ENCODE data around the gene LCE2D. TPM values are rescaled to one million over a fixed set of nuclear protein-coding genes. Genes with fewer than 3 reads are reported as not detected.

Gene LCE2D
- total RNA-seq, 1 experiment from 2014 or later: not detected

GRCh38 chr1:152699746-152700145 is 36.6 kb downstream of the LCE2D start:
- DNase-seq (ENCODE audit: low read depth, low spot score) (no peak), ATAC-seq (no peak)
- Histone ChIP-seq H3K27me3 (ENCODE audit: control insufficient read depth, insufficient read depth, low read length) (peaks cover 2% of the 10 kb centered on the region; the same call in 1 of the 2 replicates), H3K4me1 (ENCODE audit: control insufficient read depth, insufficient read depth, low read length) (no peaks in the 10 kb centered on the region), H3K36me3 (ENCODE audit: control insufficient read depth, insufficient read depth, low read length) (no peaks in the 10 kb centered on the region), H3K27ac (ENCODE audit: low read length) (no peak overlapping the region), H3K9me3 (ENCODE audit: control insufficient read depth, insufficient read depth, low read depth, low read length) (no peaks in the 10 kb centered on the region), H3K4me3 (ENCODE audit: low read depth in 2 of 2, low read length in 2 of 2) (no peak overlapping the region)
- ChIA-PET POLR2A (no interaction called here), CTCF (no interaction called here)
- BruUV-seq (replicated peaks): no TSS peak
- intact Hi-C loops (cut with micrococcal nuclease; ENCODE audit: unreplicated experiment): no loop called here
- in situ Hi-C loops (cut with HindIII; ENCODE audit: low pct_unique_long_range_greater_than_20kb, low sequenced_read_pairs): no loop called here
- TF ChIP-seq CTCF (IDR thresholded peaks at IDR 0.05) (no peak), SIN3A (IDR thresholded peaks at IDR 0.05; ENCODE audit: borderline replicate concordance, insufficient read depth, low read depth, low read length) (no peak), POLR2AphosphoS5 (IDR thresholded peaks at IDR 0.05; ENCODE audit: low read depth, low read length) (no peak), TCF7L2 (IDR thresholded peaks at IDR 0.05; ENCODE audit: low read depth, low read length) (no peak), REST (IDR thresholded peaks at IDR 0.05; ENCODE audit: insufficient read depth in 1 of 2, low read depth in 2 of 2, low read length in 1 of 2) (no peak)

GRCh38 chr1:152707860-152708259 is 44.7 kb downstream of the LCE2D start, which contains the start of gene LCE4A:
TSS of gene LCE4A (plus strand) at chr1:152708160. CDS start at chr1:152709076, 916 bp downstream.
- CTCF ChIA-PET: no interaction called here
- POLR2A ChIA-PET: no interaction called here
- BruUV-seq (replicated peaks): no TSS peak
- intact Hi-C loops (cut with micrococcal nuclease; ENCODE audit: unreplicated experiment) (no loop called here), in situ Hi-C loops (cut with HindIII; ENCODE audit: low pct_unique_long_range_greater_than_20kb, low sequenced_read_pairs) (no loop called here)
- H3K27ac ChIP-seq (ENCODE audit: low read length): no peak within 1 kb of the TSS
- no peak for DNase-seq (ENCODE audit: low read depth, low spot score)
- TF ChIP-seq SIN3A (IDR thresholded peaks at IDR 0.05; ENCODE audit: borderline replicate concordance, insufficient read depth, low read depth, low read length) (no peak), CTCF (IDR thresholded peaks at IDR 0.05) (no peak), POLR2AphosphoS5 (IDR thresholded peaks at IDR 0.05; ENCODE audit: low read depth, low read length) (no peak), REST (IDR thresholded peaks at IDR 0.05; ENCODE audit: insufficient read depth in 1 of 2, low read depth in 2 of 2, low read length in 1 of 2) (no peak), TCF7L2 (IDR thresholded peaks at IDR 0.05; ENCODE audit: low read depth, low read length) (no peak)
- H3K36me3 ChIP-seq (ENCODE audit: control insufficient read depth, insufficient read depth, low read length): no peaks in the 10 kb centered on the region
- 0 out of 2 replicates have a peak, but pooled peaks cover 2% of the 10 kb centered on the region for H3K27me3 ChIP-seq (ENCODE audit: control insufficient read depth, insufficient read depth, low read length)
- no peak for ATAC-seq
- H3K4me1 ChIP-seq (ENCODE audit: control insufficient read depth, insufficient read depth, low read length): no peaks in the 10 kb centered on the region
- H3K4me3 ChIP-seq (ENCODE audit: low read depth in 2 of 2, low read length in 2 of 2): no peak within 1 kb of the TSS
- H3K9me3 ChIP-seq (ENCODE audit: control insufficient read depth, insufficient read depth, low read depth, low read length): no peaks in the 10 kb centered on the region
